Measurements from ENCODE around the gene KCTD5.

KCTD5 gene

GRCh38 chr16:2697401-2697948 lies 15.2 kb downstream of the KCTD5 start:
- DNase-seq (ENCODE audit: low read depth in 3 of 3), result no peak

- DNase-seq (ENCODE audit: low read depth in 3 of 3), result no peak
These were observed 16.0 kb downstream of the KCTD5 start for GRCh38 chr16:2698103-2698870.

- DNase-seq (ENCODE audit: low read depth in 3 of 3), result no peak
These were observed 16.8 kb downstream of the KCTD5 start for GRCh38 chr16:2698965-2699750.

- DNase-seq (ENCODE audit: low read depth in 3 of 3), result no peak
These were observed 17.7 kb downstream of the KCTD5 start for GRCh38 chr16:2699791-2700600.

GRCh38 chr16:2700786-2701185 lies 18.5 kb downstream of the KCTD5 start:
- no peak for DNase-seq (ENCODE audit: low read depth in 3 of 3)

- DNase-seq (ENCODE audit: low read depth in 3 of 3), result no peak
These were observed 18.9 kb downstream of the KCTD5 start for GRCh38 chr16:2701272-2701671.

GRCh38 chr16:2701713-2702437 lies 19.6 kb downstream of the KCTD5 start:
- no peak for DNase-seq (ENCODE audit: low read depth in 3 of 3)

- no peak for DNase-seq (ENCODE audit: low read depth in 3 of 3)
These were observed 20.1 kb downstream of the KCTD5 start for GRCh38 chr16:2702438-2702825.

GRCh38 chr16:2702871-2703745 lies 20.8 kb downstream of the KCTD5 start:
- no peak for DNase-seq (ENCODE audit: low read depth in 3 of 3)

- DNase-seq (ENCODE audit: low read depth in 3 of 3), result no peak
These were observed 22.1 kb downstream of the KCTD5 start for GRCh38 chr16:2704166-2704982.

- no peak for DNase-seq (ENCODE audit: low read depth in 3 of 3)
These were observed 22.6 kb downstream of the KCTD5 start for GRCh38 chr16:2704983-2705275.

GRCh38 chr16:2705351-2705750 lies 23.0 kb downstream of the KCTD5 start:
- no peak for DNase-seq (ENCODE audit: low read depth in 3 of 3)

- DNase-seq (ENCODE audit: low read depth in 3 of 3), result no peak
These were observed 23.8 kb downstream of the KCTD5 start for GRCh38 chr16:2706085-2706484.

- no peak for DNase-seq (ENCODE audit: low read depth in 3 of 3)
These were observed 24.4 kb downstream of the KCTD5 start for GRCh38 chr16:2706611-2707311.

- DNase-seq (ENCODE audit: low read depth in 3 of 3), result no peak
These were observed 25.3 kb downstream of the KCTD5 start for GRCh38 chr16:2707368-2708289.

- DNase-seq (ENCODE audit: low read depth in 3 of 3), result no peak
These were observed 25.9 kb downstream of the KCTD5 start for GRCh38 chr16:2708290-2708639.

- DNase-seq (ENCODE audit: low read depth in 3 of 3), result no peak
These were observed 26.7 kb downstream of the KCTD5 start for GRCh38 chr16:2708955-2709587.

- DNase-seq (ENCODE audit: low read depth in 3 of 3), result no peak
These were observed 27.3 kb downstream of the KCTD5 start for GRCh38 chr16:2709588-2709984.

Data from stimulated activated CD4-positive, alpha-beta T cell treated with anti-CD3 and anti-CD28 coated beads, TNF-alpha, amount 100 ng/mL, for 48 hours (primary cell).